ENCODE measurements around the gene ZNF740. TPM values are rescaled to one million over a fixed set of nuclear protein-coding genes. Genes with fewer than 3 reads are reported as not detected.

ZNF740 gene
- total RNA-seq, 1 experiment from 2014 or later = 41.2 TPM

- Histone ChIP-seq H4K5ac (ENCODE audit: insufficient read length, low read depth, low read length) (no peak overlapping the region), H3K79me2 (ENCODE audit: insufficient read depth, low read length) (no peaks in the 10 kb centered on the region), H3K4me2 (ENCODE audit: insufficient read depth, insufficient read length, low read length) (no peak overlapping the region), H2BK5ac (ENCODE audit: insufficient read length, low read length) (no peak overlapping the region), H2BK15ac (ENCODE audit: low read depth, low read length) (no peak overlapping the region), H3K23me2 (ENCODE audit: insufficient read length, low read depth, low read length, poor library complexity, severe bottlenecking) (no peaks in the 10 kb centered on the region), H4K8ac (replicated peaks; ENCODE audit: insufficient read length, low read depth, low read length) (no peak overlapping the region), H2AK5ac (ENCODE audit: insufficient read length, low read length) (no peak overlapping the region), H3T11ph (ENCODE audit: low read length) (no peak overlapping the region), H2BK20ac (ENCODE audit: low read depth, low read length, poor library complexity, severe bottlenecking) (no peak overlapping the region), H3K4ac (ENCODE audit: low read depth, low read length) (no peak overlapping the region), H3K56ac (ENCODE audit: insufficient read length, low read depth, low read length) (no peak overlapping the region), H3K9me3 (ENCODE audit: control insufficient read depth, low read depth, low read length) (no peaks in the 10 kb centered on the region), H2AFZ (ENCODE audit: low read length) (no peak overlapping the region), H3K9ac (ENCODE audit: extremely low read depth, insufficient read length, low read length) (no peak overlapping the region), H4K20me1 (ENCODE audit: control insufficient read depth, insufficient read depth, insufficient read length) (no peaks in the 10 kb centered on the region), H2BK120ac (ENCODE audit: low read depth, low read length, poor library complexity, severe bottlenecking) (no peak overlapping the region), H3K14ac (ENCODE audit: insufficient read depth, low read length) (no peak overlapping the region), H3K79me1 (ENCODE audit: insufficient read depth, low read depth, low read length, poor library complexity, severe bottlenecking) (no peaks in the 10 kb centered on the region), H3K4me1 (ENCODE audit: insufficient read depth, low read length) (no peaks in the 10 kb centered on the region), H4K91ac (ENCODE audit: insufficient read length, low read depth, low read length) (no peak overlapping the region), H3K18ac (ENCODE audit: insufficient read length, low read depth, low read length) (no peak overlapping the region), H3K27ac (ENCODE audit: insufficient read length, low read depth, low read length) (no peak overlapping the region), H3K27me3 (ENCODE audit: insufficient read depth, low read length) (peaks cover 11% of the 10 kb centered on the region; the same call in 1 of the 2 replicates), H3K23ac (ENCODE audit: insufficient read length, low read depth, low read length) (no peak overlapping the region), H2BK12ac (ENCODE audit: insufficient read length, low read depth, low read length) (no peak overlapping the region)
- H3K9me3 Mint-ChIP-seq = no peaks in the 10 kb centered on the region
- peaks cover 14 to 15% of the 10 kb centered on the region in 2 experiments for H3K4me1 Mint-ChIP-seq
- WGBS (ENCODE audit: extremely low coverage, insufficient read length, low lambda C conversion rate) = no CpG with 5 or more reads among the region's 11 CpGs
- H3K27me3 Mint-ChIP-seq (ENCODE audit: low read depth) = peaks cover 55% of the 10 kb centered on the region
- TF ChIP-seq, protein P1, sequence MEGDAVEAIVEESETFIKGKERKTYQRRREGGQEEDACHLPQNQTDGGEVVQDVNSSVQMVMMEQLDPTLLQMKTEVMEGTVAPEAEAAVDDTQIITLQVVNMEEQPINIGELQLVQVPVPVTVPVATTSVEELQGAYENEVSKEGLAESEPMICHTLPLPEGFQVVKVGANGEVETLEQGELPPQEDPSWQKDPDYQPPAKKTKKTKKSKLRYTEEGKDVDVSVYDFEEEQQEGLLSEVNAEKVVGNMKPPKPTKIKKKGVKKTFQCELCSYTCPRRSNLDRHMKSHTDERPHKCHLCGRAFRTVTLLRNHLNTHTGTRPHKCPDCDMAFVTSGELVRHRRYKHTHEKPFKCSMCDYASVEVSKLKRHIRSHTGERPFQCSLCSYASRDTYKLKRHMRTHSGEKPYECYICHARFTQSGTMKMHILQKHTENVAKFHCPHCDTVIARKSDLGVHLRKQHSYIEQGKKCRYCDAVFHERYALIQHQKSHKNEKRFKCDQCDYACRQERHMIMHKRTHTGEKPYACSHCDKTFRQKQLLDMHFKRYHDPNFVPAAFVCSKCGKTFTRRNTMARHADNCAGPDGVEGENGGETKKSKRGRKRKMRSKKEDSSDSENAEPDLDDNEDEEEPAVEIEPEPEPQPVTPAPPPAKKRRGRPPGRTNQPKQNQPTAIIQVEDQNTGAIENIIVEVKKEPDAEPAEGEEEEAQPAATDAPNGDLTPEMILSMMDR (conservative IDR thresholded peaks at IDR 0.05) = no peak
- peaks cover 14 to 24% (median 16%) of the 10 kb centered on the region in 3 experiments; a peak in 6 of 7 replicates for H3K36me3 Mint-ChIP-seq (ENCODE audit: insufficient read depth in 1 of 3, low read depth in 3 of 3)
- no peak for DNase-seq
- no peak overlapping the region for H3K4me3 Mint-ChIP-seq
- H3K27ac Mint-ChIP-seq = peak overlapping the region in 1 of 3 experiments; percentile 87; a peak in 1 of 7 replicates
These were observed 10.8 kb downstream of the ZNF740 start for GRCh38 chr12:53191096-53191884.
